NT2/D1 (cell line): Measurements from ENCODE around the gene CEP164.
"Not testable (repeated sequence)": the region's sequence is repeated elsewhere in the genome, so short reads cannot be mapped to it uniquely, and the experiment has no call there.

Source experiments
- DNase-seq: peaks from one replicate; pipeline ENCODE4 v3.0.0-alpha.2; 2011; ENCODE audit warnings: low read depth, low spot score
- H3K27me3 ChIP-seq: 2 replicates; pipeline ENCODE4 v1.6.0; 2011; ENCODE audit warnings: mild to moderate bottlenecking; ENCODE audit not compliant: insufficient read length, insufficient read depth
- H3K36me3 ChIP-seq: 2 replicates; pipeline ENCODE4 v1.6.1; 2011; ENCODE audit warnings: mild to moderate bottlenecking, low read length, mixed read lengths; ENCODE audit not compliant: insufficient read depth, insufficient read length
- H3K4me1 ChIP-seq: 2 replicates; pipeline ENCODE4 v1.5.1; 2011; ENCODE audit not compliant: insufficient read depth, insufficient read length
- H3K4me3 ChIP-seq: 2 replicates; pipeline ENCODE4 v1.5.1; 2011; ENCODE audit warnings: low read depth; ENCODE audit not compliant: insufficient read length
- H3K9ac ChIP-seq: 2 replicates; pipeline ENCODE4 v1.6.0; 2011; ENCODE audit warnings: low read depth; ENCODE audit not compliant: insufficient read length
- H3K9me3 ChIP-seq: 2 replicates; pipeline ENCODE4 v1.5.1; 2011; ENCODE audit warnings: mild to moderate bottlenecking, low read length; ENCODE audit not compliant: insufficient read depth
- SUZ12 ChIP-seq: IDR thresholded peaks from 2 replicates; pipeline ENCODE4 v1.6.1; 2011; ENCODE audit not compliant: insufficient read length, insufficient read depth; ENCODE audit errors: extremely low read depth
- YY1 ChIP-seq: IDR thresholded peaks from 2 replicates; pipeline ENCODE4 v1.6.1; 2011; ENCODE audit not compliant: insufficient read length, insufficient read depth
- ZNF274 ChIP-seq: IDR thresholded peaks from 2 replicates; pipeline ENCODE4 v1.6.1; 2011; ENCODE audit warnings: mild to moderate bottlenecking, low read depth, low read length

The CEP164 gene

DNA sequence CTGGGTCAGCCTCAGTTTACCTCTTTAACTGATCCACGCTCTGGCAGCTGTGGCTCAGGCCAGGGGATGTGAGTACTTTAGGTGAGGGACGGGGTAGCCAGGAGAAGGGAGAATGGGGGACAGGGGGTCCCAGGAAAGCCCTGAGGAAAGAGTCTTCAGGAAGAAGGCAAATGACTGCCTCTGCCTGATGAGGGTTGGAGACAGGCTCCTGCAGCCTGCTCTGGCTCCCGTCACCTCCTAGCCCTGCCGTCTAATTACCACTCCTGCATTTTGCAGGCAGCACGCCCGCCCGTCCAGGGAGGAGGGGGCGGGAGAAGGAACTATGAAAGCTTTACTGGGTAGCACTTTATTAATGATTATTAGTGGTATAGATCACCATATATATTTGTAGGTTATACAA, 116.6 kb downstream of the CEP164 start:
- Histone ChIP-seq H3K4me1 (peaks cover 5% of the 10 kb centered on the region), H3K9me3 (no peaks in the 10 kb centered on the region), H3K9ac (no peak overlapping the region), H3K27me3 (no peaks in the 10 kb centered on the region), H3K36me3 (no peaks in the 10 kb centered on the region), H3K4me3 (no peak overlapping the region)
- DNase-seq = no peak
- TF ChIP-seq SUZ12 (no peak), YY1 (no peak), ZNF274 (no peak)

DNA sequence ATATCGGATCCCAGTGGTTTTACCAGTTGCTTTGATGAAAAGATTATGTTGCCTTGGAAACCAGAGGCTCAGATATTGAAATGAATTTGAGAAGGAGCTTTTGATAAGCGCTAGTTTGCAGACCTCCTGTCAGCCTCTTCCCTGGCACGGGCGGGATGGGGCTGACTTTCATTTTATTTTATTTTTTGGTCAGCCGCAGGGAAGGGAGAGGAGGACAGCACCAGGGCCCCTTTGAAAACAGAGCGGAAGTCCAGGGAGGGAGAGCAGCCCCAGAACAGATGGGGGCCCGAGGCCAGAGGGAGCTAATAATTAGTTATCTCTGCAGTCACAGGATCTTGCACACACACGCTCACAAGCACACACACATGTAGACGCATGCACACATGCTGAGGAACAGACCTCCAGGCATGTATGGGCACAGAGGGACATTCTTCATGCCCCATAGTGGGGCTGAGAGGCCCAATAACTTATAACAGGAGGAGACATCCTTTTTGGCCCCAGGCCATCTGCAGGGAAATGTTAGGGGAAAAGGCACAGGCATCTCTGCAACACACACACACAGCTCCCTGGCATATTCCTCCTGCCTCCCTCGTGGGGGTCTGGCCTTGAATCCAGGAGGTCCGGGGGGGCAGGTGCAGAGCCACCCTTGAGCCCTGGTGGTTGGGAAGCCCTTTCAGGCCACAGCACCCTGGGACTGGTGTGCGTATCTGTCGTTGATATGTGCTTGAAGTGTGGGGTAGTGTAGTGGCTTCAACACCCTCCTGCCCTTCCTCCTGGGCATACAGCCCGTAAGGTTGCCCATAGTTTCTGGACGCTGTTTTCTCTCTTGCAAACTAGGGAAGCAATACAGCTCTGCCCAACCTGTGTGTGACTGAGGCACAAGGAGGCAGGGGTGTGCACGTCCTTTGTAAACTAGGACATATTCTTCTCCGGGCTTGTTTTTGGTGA, 117.3 kb downstream of the CEP164 start:
- Histone ChIP-seq H3K4me3 (no peak overlapping the region), H3K9me3 (no peaks in the 10 kb centered on the region; the same call in 1 of the 2 replicates), H3K4me1 (peaks cover 5% of the 10 kb centered on the region), H3K9ac (no peak overlapping the region), H3K27me3 (no peaks in the 10 kb centered on the region), H3K36me3 (no peaks in the 10 kb centered on the region)
- TF ChIP-seq ZNF274 (no peak), YY1 (no peak), SUZ12 (no peak)
- no peak for DNase-seq

DNA sequence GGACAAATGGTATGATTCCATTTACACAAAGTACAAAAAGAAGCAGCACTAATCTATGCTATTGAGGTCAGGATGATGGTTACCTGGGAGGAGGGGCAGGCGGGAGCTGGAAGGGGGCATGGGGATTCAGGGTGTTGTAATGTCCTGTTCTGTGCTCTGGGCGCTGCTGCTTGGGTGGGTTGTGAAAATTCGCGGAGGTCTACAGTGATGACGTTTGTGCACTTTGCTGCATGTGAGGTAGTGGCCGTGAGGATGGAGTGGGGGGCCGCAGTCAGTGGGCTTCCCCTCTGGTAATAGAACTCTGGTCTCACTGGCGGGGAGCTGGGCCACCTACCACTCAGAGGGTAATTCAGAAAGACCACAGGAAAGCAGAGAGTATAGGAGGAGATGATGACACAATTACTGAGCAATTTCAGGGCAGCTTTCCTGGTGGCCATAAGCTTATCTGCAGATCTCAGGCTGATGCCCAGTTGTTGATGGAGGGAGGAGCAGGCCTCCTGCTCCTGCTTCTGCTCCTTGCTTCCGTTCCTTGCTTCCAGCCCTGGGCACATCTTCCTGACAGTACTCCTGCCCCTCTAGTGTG, 121.5 kb downstream of the CEP164 start:
- H3K36me3 ChIP-seq = no peaks in the 10 kb centered on the region
- TF ChIP-seq SUZ12 (no peak), YY1 (no peak), ZNF274 (no peak)
- DNase-seq = no peak

DNA sequence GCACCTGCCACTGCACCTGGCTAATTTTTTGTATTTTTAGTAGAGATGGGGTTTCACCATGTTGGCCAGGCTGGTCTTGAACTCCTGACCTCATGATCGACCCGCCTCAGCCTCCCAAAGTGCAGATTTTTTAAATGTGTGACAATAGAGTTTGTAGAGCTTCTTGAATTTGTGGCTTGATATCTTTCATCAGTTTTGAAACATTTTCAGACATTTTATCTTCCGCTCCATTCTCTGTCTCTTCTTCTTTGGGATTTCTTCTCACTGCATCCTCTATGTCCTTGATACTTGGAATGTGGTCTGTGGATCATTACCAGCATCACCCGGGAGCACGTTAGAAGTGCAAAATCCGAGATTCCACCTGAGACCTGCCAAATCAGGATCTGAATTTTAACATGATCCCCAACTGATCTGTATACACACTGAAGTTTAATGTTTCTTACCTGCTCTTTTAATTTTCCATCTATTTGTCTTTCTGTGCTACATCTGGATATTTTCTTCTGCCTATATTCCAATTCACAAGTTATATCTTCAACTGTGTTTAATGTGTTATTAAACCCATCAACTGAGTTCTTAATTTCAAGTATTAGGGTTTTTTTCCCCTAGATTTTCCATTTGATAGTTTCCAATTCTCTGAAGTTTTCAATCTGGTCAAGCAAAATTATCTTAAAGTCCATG, 126.4 kb downstream of the CEP164 start:
- no peak for DNase-seq
- no peak for TF ChIP-seq SUZ12
- no peak for TF ChIP-seq YY1
- TF ChIP-seq ZNF274 = no peak
- H3K36me3 ChIP-seq = no peaks in the 10 kb centered on the region
- H3K4me1 ChIP-seq = peaks cover 9% of the 10 kb centered on the region
- no peak overlapping the region for H3K9ac ChIP-seq
- peaks cover 9% of the 10 kb centered on the region for H3K9me3 ChIP-seq
- no peaks in the 10 kb centered on the region for H3K27me3 ChIP-seq
- no peak overlapping the region for H3K4me3 ChIP-seq

More for the DNA sequence above, 121.5 kb downstream of the CEP164 start:
- Histone ChIP-seq H3K4me1 (peaks cover under 1% of the 10 kb centered on the region), H3K4me3 (no peak overlapping the region), H3K9me3 (peaks cover 5% of the 10 kb centered on the region), H3K27me3 (no peaks in the 10 kb centered on the region), H3K9ac (no peak overlapping the region)

DNA sequence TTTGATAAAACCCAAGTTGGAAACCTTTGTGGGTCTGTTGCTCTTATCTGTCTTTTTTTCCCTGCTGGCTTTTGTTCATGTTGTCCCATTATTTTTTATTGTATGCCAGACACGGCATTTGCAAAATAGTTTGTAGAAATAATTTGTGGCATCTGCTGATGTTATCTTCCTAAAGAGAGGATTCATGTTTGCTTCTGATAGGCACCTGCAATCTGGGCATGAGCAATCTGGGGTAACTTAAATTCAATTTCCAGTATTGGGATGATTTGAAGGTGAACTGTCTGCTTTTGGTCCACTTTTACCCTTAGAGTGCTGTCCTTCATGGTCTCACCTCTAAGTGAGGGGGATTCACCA, 126.9 kb downstream of the CEP164 start:
- Histone ChIP-seq H3K4me1 (peaks cover 9% of the 10 kb centered on the region), H3K27me3 (no peaks in the 10 kb centered on the region), H3K4me3 (no peak overlapping the region), H3K9ac (no peak overlapping the region), H3K36me3 (no peaks in the 10 kb centered on the region), H3K9me3 (peaks cover 9% of the 10 kb centered on the region)
- DNase-seq = no peak
- TF ChIP-seq ZNF274 (no peak), SUZ12 (no peak), YY1 (no peak)

DNA sequence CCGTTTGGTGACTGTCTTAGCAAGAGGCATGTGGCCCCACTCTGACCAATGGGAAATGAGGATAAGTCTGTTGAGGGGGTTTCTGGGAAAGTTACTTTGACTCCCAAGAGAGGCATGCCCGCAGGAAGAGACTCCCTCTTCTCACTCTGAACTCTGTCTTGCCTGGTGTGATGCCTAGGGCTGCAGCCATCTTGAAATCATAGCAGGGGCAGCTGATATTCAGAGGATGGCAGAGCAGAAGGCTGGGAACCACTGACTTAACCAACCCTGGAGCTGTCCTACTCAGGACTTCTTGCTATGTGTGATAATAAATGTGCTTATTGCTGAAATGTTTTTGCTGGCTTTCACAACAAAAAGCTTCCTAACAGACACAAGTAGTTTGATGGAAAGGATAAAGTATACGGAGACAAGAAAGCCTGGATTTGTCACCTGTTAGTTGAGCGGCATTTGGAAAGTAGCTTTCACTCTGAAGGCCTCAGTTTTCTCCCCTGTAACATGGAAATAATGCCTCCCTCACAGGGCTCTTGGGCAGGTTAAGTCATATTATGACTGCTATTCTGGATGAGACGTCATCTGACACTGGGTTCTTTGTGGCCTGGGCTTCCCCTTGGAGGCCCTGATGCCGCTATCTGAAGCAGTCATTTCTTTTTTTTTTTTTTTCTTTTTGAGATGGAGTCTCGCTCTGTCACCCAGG, 128.5 kb downstream of the CEP164 start:
- no peak for DNase-seq
- Histone ChIP-seq H3K4me1 (peaks cover 9% of the 10 kb centered on the region), H3K9ac (no peak overlapping the region), H3K4me3 (no peak overlapping the region), H3K27me3 (no peaks in the 10 kb centered on the region), H3K9me3 (peaks cover 9% of the 10 kb centered on the region), H3K36me3 (no peaks in the 10 kb centered on the region)
- TF ChIP-seq SUZ12 (no peak), YY1 (no peak), ZNF274 (no peak)

DNA sequence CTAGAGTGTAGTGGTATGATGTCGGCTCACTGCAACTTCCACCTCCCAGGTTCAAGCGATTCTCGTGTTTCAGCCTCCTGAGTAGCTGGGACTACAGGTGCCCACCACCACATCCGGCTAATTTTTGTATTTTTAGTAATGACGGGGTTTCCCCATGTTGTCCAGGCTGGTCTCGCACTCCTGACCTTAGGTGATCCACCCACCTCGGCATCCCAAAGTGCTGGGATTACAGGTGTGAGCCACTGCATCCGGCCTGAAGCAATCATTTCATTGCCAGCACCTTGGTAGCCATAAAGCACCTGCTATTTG, 129.0 kb downstream of the CEP164 start:
- not testable (repeated sequence) for H3K9ac ChIP-seq, H3K4me3 ChIP-seq, H3K27me3 ChIP-seq

More for the DNA sequence above, 129.0 kb downstream of the CEP164 start:
- H3K9me3 ChIP-seq, H3K36me3 ChIP-seq, DNase-seq, H3K4me1 ChIP-seq: not testable (repeated sequence)
